Endothelial cell of umbilical vein (primary cell): ENCODE data around the gene LGALS4. TPM values are rescaled to one million over a fixed set of nuclear protein-coding genes. Genes with fewer than 3 reads are reported as not detected.
A peak's percentile ranks its signal among the peaks of the same experiment; 100 is the strongest.
"Not testable (repeated sequence)": the region's sequence is repeated elsewhere in the genome, so short reads cannot be mapped to it uniquely, and the experiment has no call there.

Experiments
- BruUV-seq: library from RNA; stranded (reverse); fragments of 400-500 nt; replicated peaks from 2 replicates; lab custom pipeline; 2021; lab: Mats Ljungman, UMichigan
- CTCF ChIA-PET: fragments of 300-600, 350-600 bp; sonication (Branson Sonifier 250); formaldehyde crosslinking; loops from one replicate; lab custom pipeline; 2021; ENCODE audit warnings: antibody characterized with exemption, inconsistent platforms; lab: Charles Lee
- POLR2A ChIA-PET: fragments of 300-600, 350-600 bp; sonication (Branson Sonifier 250); formaldehyde crosslinking; loops from one replicate; lab custom pipeline; 2021; ENCODE audit warnings: antibody characterized with exemption, inconsistent platforms; lab: Charles Lee
- DNase-seq: peaks from one replicate; pipeline ENCODE4 v3.0.0-alpha.2; 2011; ENCODE audit warnings: low read depth, low spot score
- FAIRE-seq: peaks from 2 replicates; lab custom pipeline; 2011; peaks lifted over from hg19 to GRCh38; lab: Jason Lieb, UNC
- H2AFZ ChIP-seq: 2 replicates; pipeline ENCODE4 v1.6.0; 2012; ENCODE audit warnings: low read depth, low read length, control low read depth, inconsistent platforms
- H3K27ac ChIP-seq: 2 replicates; pipeline ENCODE4 v1.5.1; 2011; ENCODE audit warnings: low read depth, mild to moderate bottlenecking, control low read depth, low read length, moderate library complexity; ENCODE audit not compliant: insufficient read depth
- H3K27me3 ChIP-seq, 2 experiments: 2 replicates each; pipeline versions ENCODE4 v1.6.0 to v1.6.1; 2011; ENCODE audit warnings: low read length in 2 of 2, mixed read lengths in 1 of 2; ENCODE audit not compliant: control insufficient read depth in 2 of 2, insufficient read depth in 2 of 2
- H3K36me3 ChIP-seq, 2 experiments: 2 replicates in 1 of 2; 3 replicates in 1 of 2; pipeline ENCODE4 v1.5.1; 2011; ENCODE audit warnings: low read length in 2 of 2, mild to moderate bottlenecking in 1 of 2, moderate library complexity in 1 of 2; ENCODE audit not compliant: control insufficient read depth in 2 of 2, insufficient read depth in 2 of 2; ENCODE audit errors: extremely low read depth in 1 of 2
- H3K4me1 ChIP-seq: 3 replicates; pipeline ENCODE4 v1.5.1; 2011; ENCODE audit warnings: mild to moderate bottlenecking, low read length; ENCODE audit not compliant: control insufficient read depth, insufficient read depth; ENCODE audit errors: extremely low read depth
- H3K4me2 ChIP-seq: 2 replicates; pipeline ENCODE4 v1.6.1; 2011; ENCODE audit warnings: low read length, control low read depth, mixed read lengths; ENCODE audit not compliant: insufficient read depth
- H3K4me3 ChIP-seq, 3 experiments: fragments of 200-600 bp in 1 of 3; sonication (generic), shearing (Covaris generic) in 1 of 3; replicated peaks in 1 of 3; 2 replicates each; pipeline ENCODE4 v1.5.1; 2011 to 2016; ENCODE audit warnings: control low read depth in 3 of 3, low read length in 3 of 3, mild to moderate bottlenecking in 2 of 3, inconsistent platforms in 1 of 3, low read depth in 1 of 3, moderate library complexity in 1 of 3; ENCODE audit not compliant: insufficient read depth in 1 of 3
- H3K79me2 ChIP-seq: 2 replicates; pipeline ENCODE4 v1.6.0; 2012; ENCODE audit warnings: low read length, inconsistent platforms; ENCODE audit not compliant: control insufficient read depth, insufficient read depth
- H3K9ac ChIP-seq: replicated peaks from 2 replicates; pipeline ENCODE3; 2011; ENCODE audit warnings: low read length, control low read depth; ENCODE audit not compliant: insufficient read depth; ENCODE audit errors: extremely low read depth
- H3K9me1 ChIP-seq: replicated peaks from 3 replicates; pipeline ENCODE4 v1.6.0; 2011; ENCODE audit warnings: mild to moderate bottlenecking, low read length; ENCODE audit not compliant: control insufficient read depth, insufficient read depth; ENCODE audit errors: extremely low read depth
- H3K9me3 ChIP-seq: replicated peaks from 2 replicates; pipeline ENCODE4 v1.5.1; 2012; ENCODE audit warnings: low read length, inconsistent platforms; ENCODE audit not compliant: control insufficient read depth, insufficient read depth
- H4K20me1 ChIP-seq: replicated peaks from 2 replicates; pipeline ENCODE3; 2011; ENCODE audit warnings: mild to moderate bottlenecking, low read length; ENCODE audit not compliant: control insufficient read depth, insufficient read depth; ENCODE audit errors: extremely low read depth
- FOS ChIP-seq: IDR thresholded peaks from 2 replicates; pipeline ENCODE4 v1.6.1; 2011; ENCODE audit warnings: mild to moderate bottlenecking, low read length, moderate library complexity, borderline replicate concordance; ENCODE audit not compliant: insufficient read depth
- POLR2A ChIP-seq: IDR thresholded peaks from 2 replicates; pipeline ENCODE4 v1.6.1; 2012; ENCODE audit warnings: low read depth, mild to moderate bottlenecking, control low read depth, low read length
- POLR2AphosphoS5 ChIP-seq: IDR thresholded peaks from 2 replicates; pipeline ENCODE4 v1.6.1; 2012; ENCODE audit warnings: low read depth, mild to moderate bottlenecking, control low read depth, low read length, moderate library complexity; ENCODE audit not compliant: insufficient read depth
- dilution Hi-C: fragments of 300-500 bp; cut with MboI; formaldehyde crosslinking; loops from one replicate; pipeline ENCODE4 v1.15.0; 2019; ENCODE audit warnings: low sequenced_read_pairs; ENCODE audit not compliant: extremely low pct_ligation_motif_present
- intact Hi-C: fragments of 100-400 bp; cut with micrococcal nuclease; formaldehyde crosslinking; loops from one replicate; pipeline ENCODE4 v1.10.0; 2022
- polyA plus RNA-seq, 4 experiments: library from polyadenylated mRNA; depleted of rRNA in 3 of 4; stranded (reverse) in 3 of 4; unstranded in 1 of 4; fragments of >200 nt; gene quantifications; 2 replicates each; pipeline versions ENCODE4 v1.2.1 to v1.2.3, GENCODE V29; 2011 to 2012; ENCODE audit warnings: missing spikeins in 1 of 4
- total RNA-seq: library from RNA; stranded (reverse); gene quantifications from 2 replicates; pipeline ENCODE4 v1.2.3, GENCODE V29; 2021
- TF ChIP-seq, protein P1 (sequence below), 2 donors: IDR thresholded peaks; 1 replicate in 1 of 2; 2 replicates in 1 of 2; pipeline ENCODE4 v1.5.1; 2011; ENCODE audit warnings: low read length in 2 of 2, mild to moderate bottlenecking in 2 of 2, moderate library complexity in 2 of 2, control low read depth in 1 of 2, inconsistent platforms in 1 of 2, low read depth in 1 of 2; ENCODE audit not compliant: insufficient read depth in 1 of 2; ENCODE audit errors: extremely low read depth in 1 of 2

Gene LGALS4
- total and polyA plus RNA-seq, 2 donors (not counting 3 experiments of a cell fraction or from before 2014, with no cell fraction given) = 0.19 TPM; not detected in 1

DNA sequence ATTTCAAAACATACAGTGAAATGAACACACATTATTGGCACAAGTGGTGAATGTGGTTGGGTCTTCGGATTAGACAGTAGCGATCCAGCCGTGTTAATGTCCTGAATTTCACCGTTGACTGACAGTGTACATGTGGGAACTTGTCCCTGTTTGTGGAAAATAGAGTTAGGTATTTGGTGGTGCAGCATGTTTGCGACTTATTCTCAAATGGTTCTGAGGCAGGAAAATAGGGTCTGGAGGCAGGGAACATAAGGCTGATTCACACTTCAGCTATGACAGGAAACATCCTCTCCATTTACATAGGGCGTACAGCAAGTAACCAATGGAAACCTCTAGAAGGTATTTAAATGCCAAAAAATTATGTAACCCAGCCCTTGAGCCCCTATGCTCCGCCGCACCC lies 19.6 kb downstream of the LGALS4 start:
- peaks cover 9% of the 10 kb centered on the region for H3K4me1 ChIP-seq
- intact Hi-C loops = loop anchor here (5.0 kb wide), 1 partner anchor 39 kb away; the partner anchor contains the start of gene ECH1
- no peaks in the 10 kb centered on the region for H3K36me3 ChIP-seq
- ChIA-PET CTCF (interaction anchor here (0.8 to 1.0 kb wide), 5 partner anchors 15 to 38 kb away, joined by 3 to 8 read pairs (median 4); partner anchors contain the start of genes ECH1 and LGALS7), POLR2A (no interaction called here)
- no TSS peak for BruUV-seq
- peak overlapping the region; percentile 93 for H2AFZ ChIP-seq
- no peak for DNase-seq
- dilution Hi-C loops = no loop called here
- no peak overlapping the region for H3K4me3 ChIP-seq
- H3K9ac ChIP-seq = no peak overlapping the region
- peak overlapping the region; percentile 22 for H3K4me2 ChIP-seq
- H3K9me3 ChIP-seq = no peaks in the 10 kb centered on the region
- FAIRE-seq = peak; percentile 76
- no peaks in the 10 kb centered on the region for H3K27me3 ChIP-seq
- H4K20me1 ChIP-seq = no peaks in the 10 kb centered on the region
- peak; percentile 30 for TF ChIP-seq FOS
- no peak for TF ChIP-seq POLR2A
- no peaks in the 10 kb centered on the region for H3K9me1 ChIP-seq
- H3K27ac ChIP-seq = no peak overlapping the region
- H3K79me2 ChIP-seq = no peaks in the 10 kb centered on the region

DNA sequence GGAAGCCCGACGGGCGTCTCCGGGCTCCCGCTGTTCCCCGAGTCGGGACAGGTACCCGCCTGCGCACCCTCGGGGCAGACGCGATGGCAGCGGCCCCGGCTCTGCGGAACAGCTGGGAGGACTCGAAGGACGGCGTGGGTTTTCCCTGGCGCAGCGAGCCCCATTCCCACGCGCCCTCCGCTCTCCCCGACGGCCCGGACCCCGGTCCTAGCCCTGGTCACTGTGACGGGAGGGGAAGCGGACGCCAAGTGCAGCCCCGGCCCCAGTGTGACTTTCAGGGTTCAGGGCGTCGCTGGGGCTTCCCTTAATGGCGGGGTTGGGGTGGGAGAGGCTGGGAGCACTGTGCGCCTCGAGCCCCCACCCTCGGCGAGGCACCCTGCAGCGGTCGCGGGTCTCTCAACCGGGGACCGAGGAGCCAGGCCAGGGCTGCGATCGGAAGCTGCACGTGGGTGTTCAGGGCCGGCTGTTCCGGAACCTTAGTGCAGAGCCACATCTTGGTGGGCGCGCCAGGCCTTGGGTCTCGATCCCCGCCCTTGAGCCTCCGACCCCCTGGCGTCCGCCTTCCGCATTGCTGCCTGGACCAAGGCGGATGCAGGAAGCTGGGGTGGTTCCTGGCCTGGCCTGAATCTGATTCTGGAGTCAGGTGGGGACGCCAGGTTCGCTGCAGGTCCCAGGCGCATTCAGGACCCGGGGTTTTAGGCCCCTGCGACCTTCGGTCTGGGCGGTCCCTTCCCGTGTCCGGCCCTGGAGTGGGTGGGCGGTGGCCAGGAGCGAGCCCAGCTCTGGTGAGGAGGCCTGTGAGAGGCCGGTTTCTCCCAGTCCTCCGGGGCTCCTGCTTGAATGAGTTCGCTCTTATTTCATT lies 20.3 kb downstream of the LGALS4 start:
- POLR2A ChIA-PET = no interaction called here
- TSS peak; percentile 65 for BruUV-seq
- Histone ChIP-seq H3K36me3 (no peaks in the 10 kb centered on the region), H3K9ac (no peak overlapping the region), H4K20me1 (no peaks in the 10 kb centered on the region), H3K9me3 (no peaks in the 10 kb centered on the region), H3K27me3 (no peaks in the 10 kb centered on the region), H3K27ac (no peak overlapping the region), H3K4me1 (peaks cover 9% of the 10 kb centered on the region), H2AFZ (peak overlapping the region; percentile 93), H3K4me2 (peak overlapping the region; percentile 22), H3K79me2 (no peaks in the 10 kb centered on the region), H3K9me1 (no peaks in the 10 kb centered on the region), H3K4me3 (no peak overlapping the region)
- CTCF ChIA-PET = interaction anchor here (0.8 to 1.0 kb wide), 5 partner anchors 14 to 39 kb away, joined by 3 to 8 read pairs (median 4); partner anchors contain the start of genes ECH1 and LGALS7
- TF ChIP-seq, protein P1, sequence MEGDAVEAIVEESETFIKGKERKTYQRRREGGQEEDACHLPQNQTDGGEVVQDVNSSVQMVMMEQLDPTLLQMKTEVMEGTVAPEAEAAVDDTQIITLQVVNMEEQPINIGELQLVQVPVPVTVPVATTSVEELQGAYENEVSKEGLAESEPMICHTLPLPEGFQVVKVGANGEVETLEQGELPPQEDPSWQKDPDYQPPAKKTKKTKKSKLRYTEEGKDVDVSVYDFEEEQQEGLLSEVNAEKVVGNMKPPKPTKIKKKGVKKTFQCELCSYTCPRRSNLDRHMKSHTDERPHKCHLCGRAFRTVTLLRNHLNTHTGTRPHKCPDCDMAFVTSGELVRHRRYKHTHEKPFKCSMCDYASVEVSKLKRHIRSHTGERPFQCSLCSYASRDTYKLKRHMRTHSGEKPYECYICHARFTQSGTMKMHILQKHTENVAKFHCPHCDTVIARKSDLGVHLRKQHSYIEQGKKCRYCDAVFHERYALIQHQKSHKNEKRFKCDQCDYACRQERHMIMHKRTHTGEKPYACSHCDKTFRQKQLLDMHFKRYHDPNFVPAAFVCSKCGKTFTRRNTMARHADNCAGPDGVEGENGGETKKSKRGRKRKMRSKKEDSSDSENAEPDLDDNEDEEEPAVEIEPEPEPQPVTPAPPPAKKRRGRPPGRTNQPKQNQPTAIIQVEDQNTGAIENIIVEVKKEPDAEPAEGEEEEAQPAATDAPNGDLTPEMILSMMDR (IDR thresholded peaks at IDR 0.05; ENCODE audit: extremely low read depth in 1 of 2, insufficient read depth in 1 of 2, low read depth in 1 of 2, low read length in 2 of 2) = peak; percentile 26 to 32
- no peak for TF ChIP-seq POLR2AphosphoS5
- DNase-seq (no peak), FAIRE-seq (peak; percentile 85)
- intact Hi-C loops (loop anchor here (5.0 kb wide), 1 partner anchor 40 kb away; the partner anchor contains the start of gene ECH1), dilution Hi-C loops (no loop called here)

DNA sequence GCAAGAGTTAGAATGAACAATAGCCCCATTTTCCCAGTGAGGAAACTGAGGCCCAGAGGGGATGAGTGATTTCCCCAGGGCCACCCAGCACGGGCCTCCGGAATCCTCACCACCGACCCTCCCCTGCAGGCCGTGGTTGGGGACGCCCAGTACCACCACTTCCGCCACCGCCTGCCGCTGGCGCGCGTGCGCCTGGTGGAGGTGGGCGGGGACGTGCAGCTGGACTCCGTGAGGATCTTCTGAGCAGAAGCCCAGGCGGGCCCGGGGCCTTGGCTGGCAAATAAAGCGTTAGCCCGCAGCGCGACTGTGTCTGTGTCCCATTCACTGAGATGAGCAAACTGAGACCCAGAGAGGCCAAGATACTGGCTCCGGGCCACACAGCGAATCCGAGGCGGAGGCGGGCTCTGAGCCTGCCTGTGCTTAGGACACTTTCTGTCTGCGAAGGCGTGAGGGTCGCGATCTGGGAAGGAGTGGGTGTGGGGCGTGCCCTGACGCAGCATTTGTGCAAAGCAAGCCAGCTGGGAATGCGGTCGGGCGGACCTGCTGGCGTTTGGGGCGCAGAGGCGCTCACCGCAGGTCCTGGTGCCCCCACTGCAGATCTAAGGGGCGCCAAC lies 21.2 kb downstream of the LGALS4 start:
- DNase-seq, H3K9ac ChIP-seq, H3K9me1 ChIP-seq, H3K79me2 ChIP-seq, H2AFZ ChIP-seq, H3K27ac ChIP-seq, POLR2A ChIA-PET, CTCF ChIA-PET, BruUV-seq, H3K4me3 ChIP-seq, H3K36me3 ChIP-seq, dilution Hi-C loops, H3K27me3 ChIP-seq, H3K4me1 ChIP-seq, H3K4me2 ChIP-seq, H3K9me3 ChIP-seq, H4K20me1 ChIP-seq: not testable (repeated sequence)
- intact Hi-C loops = loop anchor here (5.0 kb wide), 1 partner anchor 41 kb away; the partner anchor contains the start of gene ECH1
- peak; percentile 100 for FAIRE-seq
